A549 (cell line): ENCODE data around the gene PPP1R37. TPM values are rescaled to one million over a fixed set of nuclear protein-coding genes. Genes with fewer than 3 reads are reported as not detected.

Source experiments
- ATAC-seq, 2 experiments: fragments of 200-7000 bp in 1 of 2; fragments of >200 bp in 1 of 2; cut with Nextera tagmentation in 1 of 2; cut with Tn5 transposase in 1 of 2; 3 replicates each; pipeline versions ENCODE4 v1.8.0 to v1.9.1; 2018 to 2020; ENCODE audit warnings: mild to moderate bottlenecking in 1 of 2, moderate library complexity in 1 of 2
- CTCF ChIA-PET: fragments of 300-600 bp; sonication (Branson Sonifier 250); formaldehyde crosslinking; extraction: SDS; loops from one replicate; lab custom pipeline; 2021; ENCODE audit warnings: antibody characterized with exemption, inconsistent platforms; lab: Yijun Ruan, JAX
- POLR2A ChIA-PET: fragments of 350-600 bp; formaldehyde crosslinking; extraction: SDS; loops from one replicate; lab custom pipeline; 2021; ENCODE audit warnings: antibody characterized with exemption, inconsistent platforms; lab: Yijun Ruan, JAX
- DNase-seq, 2 experiments: peaks; one replicate each; pipeline versions ENCODE4 v3.0.0 to v3.0.0-alpha.2; 2011 to 2016; ENCODE audit warnings: low read depth in 1 of 2, low spot score in 1 of 2
- FAIRE-seq: peaks from 2 replicates; lab custom pipeline; 2011; peaks lifted over from hg19 to GRCh38; lab: Jason Lieb, UNC
- H3K27ac ChIP-seq, 2 experiments: fragments of >200 bp; sonication (Bioruptor Twin); formaldehyde crosslinking; 3 replicates each; pipeline ENCODE4 v1.5.1; 2016 to 2017
- H3K4me1 ChIP-seq: fragments of >200 bp; sonication (Bioruptor Twin); formaldehyde crosslinking; 3 replicates; pipeline ENCODE4 v1.6.1; 2016
- H3K4me2 ChIP-seq: fragments of >200 bp; sonication (Bioruptor Twin); formaldehyde crosslinking; 3 replicates; pipeline ENCODE4 v1.6.1; 2016
- H3K4me3 ChIP-seq: fragments of >200 bp; sonication (Bioruptor Twin); formaldehyde crosslinking; 3 replicates; pipeline ENCODE4 v1.5.1; 2016
- H3K9me3 ChIP-seq: fragments of >200 bp; sonication (Bioruptor Twin); formaldehyde crosslinking; 3 replicates; pipeline ENCODE4 v1.6.1; 2016
- CBX2 ChIP-seq: fragments of 200-600 bp; sonication (generic); IDR thresholded peaks from 2 replicates; pipeline ENCODE4 v1.6.1; 2016; ENCODE audit warnings: low read depth, mild to moderate bottlenecking, borderline replicate concordance
- EP300 ChIP-seq, 2 experiments: fragments of >200 bp; sonication (Bioruptor Twin); formaldehyde crosslinking; IDR thresholded peaks; 2 replicates in 1 of 2; 3 replicates in 1 of 2; pipeline ENCODE4 v1.6.1; 2016 to 2017
- FOSB ChIP-seq: fragments of 250-450 bp; sonication (Bioruptor Pico); IDR thresholded peaks from 2 replicates; pipeline ENCODE4 v1.5.0; 2020; ENCODE audit warnings: mild to moderate bottlenecking, moderate library complexity
- GATA3 ChIP-seq: IDR thresholded peaks from 2 replicates; pipeline ENCODE4 v1.6.1; 2012; ENCODE audit warnings: borderline replicate concordance
- HOXB5 ChIP-seq: fragments of 250-450 bp; sonication (Bioruptor Pico); IDR thresholded peaks from 2 replicates; pipeline ENCODE4 v1.5.0; 2020; ENCODE audit warnings: mild to moderate bottlenecking, moderate library complexity
- JUN ChIP-seq, 2 experiments: fragments of >200 bp; sonication (Bioruptor Twin); formaldehyde crosslinking; IDR thresholded peaks; 2 replicates in 1 of 2; 3 replicates in 1 of 2; pipeline ENCODE4 v1.6.1; 2016 to 2017
- KDM1A ChIP-seq: fragments of 200-600 bp; sonication (generic); IDR thresholded peaks from 2 replicates; pipeline ENCODE4 v1.6.1; 2016; ENCODE audit warnings: low read depth, mild to moderate bottlenecking
- KDM5A ChIP-seq: fragments of 200-600 bp; sonication (generic); IDR thresholded peaks from 2 replicates; pipeline ENCODE4 v1.6.1; 2016; ENCODE audit warnings: antibody characterized with exemption, mild to moderate bottlenecking
- NPAS2 ChIP-seq: fragments of 250-450 bp; sonication (Bioruptor Pico); IDR thresholded peaks from 2 replicates; pipeline ENCODE4 v1.8.0; 2022; ENCODE audit warnings: mild to moderate bottlenecking, moderate library complexity, borderline replicate concordance
- RCOR1 ChIP-seq: fragments of 150-350 bp; IDR thresholded peaks from 2 replicates; pipeline ENCODE4 v1.6.1; 2014; ENCODE audit warnings: antibody characterized with exemption, low read length, low read depth
- REST ChIP-seq: fragments of 200-600 bp; sonication (generic); IDR thresholded peaks from 2 replicates; pipeline ENCODE4 v1.6.1; 2016; ENCODE audit warnings: antibody characterized with exemption, mild to moderate bottlenecking, moderate library complexity
- RFX5 ChIP-seq: fragments of 450-650 bp; IDR thresholded peaks from 2 replicates; pipeline ENCODE4 v1.7.1; 2014; ENCODE audit warnings: antibody characterized with exemption, mild to moderate bottlenecking, moderate library complexity
- SREBF2 ChIP-seq: fragments of 450-650 bp; IDR thresholded peaks from 2 replicates; pipeline ENCODE4 v1.6.1; 2014; ENCODE audit warnings: mild to moderate bottlenecking, moderate library complexity
- ZFP36 ChIP-seq: fragments of 450-650 bp; IDR thresholded peaks from 2 replicates; pipeline ENCODE4 v1.6.1; 2014; ENCODE audit warnings: borderline replicate concordance; ENCODE audit not compliant: partially characterized antibody
- WGBS: methylation state at CpG from one replicate; pipeline ENCODE4 v1.1.6; 2017; ENCODE audit errors: missing lambda C conversion rate; 5-methylcytosine and 5-hydroxymethylcytosine counted together
- polyA plus RNA-seq, 4 experiments: library from polyadenylated mRNA; depleted of rRNA in 3 of 4; stranded (reverse); fragments of >200 nt; fragmentation: RNase III in 1 of 4; extraction: RNeasy Plus Mini Kit Qiagen cat#74134 plus additional on column Dnase treatment in 1 of 4; gene quantifications; 2 replicates in 3 of 4; 3 replicates in 1 of 4; pipeline ENCODE4 v1.2.3, GENCODE V29; 2011 to 2017

Gene PPP1R37
- polyA plus RNA-seq, 2 of the 4 experiments (the other 2 are of a cell fraction) = 9.1 to 21.8 TPM

- Histone ChIP-seq H3K4me2 (no peak overlapping the region), H3K4me1 (peaks cover 11% of the 10 kb centered on the region; the same call in 2 of the 3 replicates), H3K27ac (no peak overlapping the region), H3K9me3 (no peaks in the 10 kb centered on the region), H3K4me3 (no peak overlapping the region)
- no peak for TF ChIP-seq KDM5A
- WGBS = 91% methylated on average over 7 of the region's 7 CpGs
- ChIA-PET CTCF (interaction anchor here (0.6 to 2.8 kb wide), 6 partner anchors 10 to 996 kb away, joined by 3 to 8 read pairs (median 3); no protein-coding TSS in a partner anchor), POLR2A (no interaction called here)
- no peak for DNase-seq
- no peak for FAIRE-seq
- no peak for ATAC-seq
Observed at GRCh38 chr19:45180936-45181335, 88.0 kb downstream of the PPP1R37 start.

GRCh38 chr19:45182758-45183157 is 89.8 kb downstream of the PPP1R37 start:
- ATAC-seq = no peak
- CTCF ChIA-PET = interaction anchor here (0.7 to 2.1 kb wide), 10 partner anchors 10 to 303 kb away, joined by 3 to 8 read pairs (median 4); no protein-coding TSS in a partner anchor
- Histone ChIP-seq H3K4me1 (peaks cover 6% of the 10 kb centered on the region; the same call in 1 of the 3 replicates), H3K4me3 (no peak overlapping the region), H3K4me2 (no peak overlapping the region), H3K27ac (no peak overlapping the region), H3K9me3 (no peaks in the 10 kb centered on the region)
- no peak for FAIRE-seq
- POLR2A ChIA-PET = interaction anchor here (1.4 kb wide), 1 partner anchor 144 kb away, joined by 6 read pairs; no protein-coding TSS in a partner anchor
- TF ChIP-seq CBX2 = no peak
- no peak for TF ChIP-seq SREBF2
- TF ChIP-seq HOXB5 (CRISPR knock-in tag) = no peak
- no peak for TF ChIP-seq RCOR1
- TF ChIP-seq GATA3 = no peak
- TF ChIP-seq FOSB = no peak
- WGBS = 85% methylated on average over 4 of the region's 4 CpGs
- no peak for DNase-seq

GRCh38 chr19:45184115-45184514 is 91.1 kb downstream of the PPP1R37 start:
- no peak for ATAC-seq
- DNase-seq = no peak
- no peak for TF ChIP-seq GATA3
- no peak for TF ChIP-seq KDM5A
- TF ChIP-seq NPAS2 (CRISPR knock-in tag) = no peak
- no peak for TF ChIP-seq JUN (IDR thresholded peaks at IDR 0.05)
- no peak for TF ChIP-seq RFX5
- TF ChIP-seq ZFP36 = no peak
- TF ChIP-seq EP300 (IDR thresholded peaks at IDR 0.05) = no peak
- TF ChIP-seq KDM1A = no peak
- TF ChIP-seq REST = no peak
- Histone ChIP-seq H3K9me3 (no peaks in the 10 kb centered on the region), H3K4me2 (no peak overlapping the region), H3K27ac (no peak overlapping the region), H3K4me3 (no peak overlapping the region), H3K4me1 (peaks cover 6% of the 10 kb centered on the region; the same call in 1 of the 3 replicates)
- 88% methylated on average over 5 of the region's 5 CpGs for WGBS
- ChIA-PET CTCF (interaction anchor here (0.6 to 1.8 kb wide), 2 partner anchors 12 to 20 kb away, joined by 3 to 4 read pairs; no protein-coding TSS in a partner anchor), POLR2A (interaction anchor here (0.6 kb wide), 1 partner anchor 1009 kb away, joined by 4 read pairs; no protein-coding TSS in a partner anchor)
- no peak for FAIRE-seq
